Left ventricle myocardium inferior (tissue), 1 donor: ENCODE measurements around the gene LGSN. TPM values are rescaled to one million over a fixed set of nuclear protein-coding genes. Genes with fewer than 3 reads are reported as not detected.
"Not testable (repeated sequence)": the region's sequence is repeated elsewhere in the genome, so short reads cannot be mapped to it uniquely, and the experiment has no call there.

Experiments used
- DNase-seq: peaks from one replicate; pipeline ENCODE4 v3.0.0-alpha.2; 2020
- H3K27ac ChIP-seq: fragments of 200-600 bp; replicated peaks from 2 replicates; pipeline ENCODE4 v1.8.0; 2021
- H3K27me3 ChIP-seq: fragments of 200-600 bp; 2 replicates; pipeline ENCODE4 v1.8.0; 2021; ENCODE audit warnings: low read depth
- H3K36me3 ChIP-seq: fragments of 200-600 bp; 2 replicates; pipeline ENCODE4 v1.8.0; 2021
- H3K4me1 ChIP-seq: fragments of 200-600 bp; 2 replicates; pipeline ENCODE4 v1.8.0; 2021
- H3K4me3 ChIP-seq: fragments of 200-600 bp; 2 replicates; pipeline ENCODE4 v1.8.0; 2021; ENCODE audit warnings: mild to moderate bottlenecking, moderate library complexity
- H3K9me3 ChIP-seq: fragments of 200-600 bp; replicated peaks from 2 replicates; pipeline ENCODE4 v1.8.0; 2021
- intact Hi-C: fragments of 100-400 bp; cut with micrococcal nuclease; formaldehyde crosslinking; loops from one replicate; pipeline ENCODE4 v1.11.0; 2022
- total RNA-seq: library from RNA; stranded (reverse); fragmentation: NEBNext Ultra II Directional; extraction: Animal tissue kit (Norgen Biotek cat#: 25700); gene quantifications from one replicate; pipeline ENCODE4 v1.2.1, GENCODE V29; 2021
- TF ChIP-seq, protein P1 (sequence below): fragments of 200-600 bp; IDR thresholded peaks from 2 replicates; pipeline ENCODE4 v1.8.0; 2021; ENCODE audit warnings: antibody characterized with exemption, mild to moderate bottlenecking, borderline replicate concordance
- donor health status: DM: no; HTN: yes; CAD: no; lungs with severe emphysema.

The LGSN gene
- total RNA-seq, 1 donor from 2014 or later = not detected

DNA sequence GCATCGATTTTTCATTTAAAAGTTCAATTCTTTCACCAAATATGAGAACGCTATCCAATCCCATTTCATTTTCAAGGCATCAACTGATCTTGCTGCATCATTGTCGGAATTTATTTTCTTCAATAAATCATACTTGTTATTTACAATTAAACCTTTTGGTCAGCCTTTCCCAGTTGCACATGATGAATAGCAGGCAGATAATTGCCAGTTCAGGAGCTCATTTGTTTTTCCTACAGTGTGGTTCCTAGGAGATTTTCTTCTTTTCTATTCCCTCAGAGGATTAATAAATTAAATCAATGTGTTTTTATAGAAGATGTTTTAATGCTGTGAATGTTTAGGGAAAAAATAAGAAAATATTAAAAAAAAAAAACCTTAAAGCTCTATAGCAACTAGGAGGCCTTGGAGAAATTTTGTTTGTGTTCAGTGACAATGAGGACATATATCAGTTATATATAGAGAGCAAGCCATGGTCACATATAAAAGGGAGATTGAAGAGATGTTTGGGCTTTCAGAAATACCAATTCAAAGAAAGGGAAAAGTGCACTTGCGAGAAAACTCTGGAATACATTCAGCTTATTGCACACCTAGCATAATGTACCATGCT, 30.4 kb downstream of the LGSN start:
- no peaks in the 10 kb centered on the region for H3K27me3 ChIP-seq
- no peak overlapping the region for H3K27ac ChIP-seq
- no peaks in the 10 kb centered on the region for H3K36me3 ChIP-seq
- H3K4me3 ChIP-seq = no peak overlapping the region
- H3K4me1 ChIP-seq = no peaks in the 10 kb centered on the region
- TF ChIP-seq, protein P1, sequence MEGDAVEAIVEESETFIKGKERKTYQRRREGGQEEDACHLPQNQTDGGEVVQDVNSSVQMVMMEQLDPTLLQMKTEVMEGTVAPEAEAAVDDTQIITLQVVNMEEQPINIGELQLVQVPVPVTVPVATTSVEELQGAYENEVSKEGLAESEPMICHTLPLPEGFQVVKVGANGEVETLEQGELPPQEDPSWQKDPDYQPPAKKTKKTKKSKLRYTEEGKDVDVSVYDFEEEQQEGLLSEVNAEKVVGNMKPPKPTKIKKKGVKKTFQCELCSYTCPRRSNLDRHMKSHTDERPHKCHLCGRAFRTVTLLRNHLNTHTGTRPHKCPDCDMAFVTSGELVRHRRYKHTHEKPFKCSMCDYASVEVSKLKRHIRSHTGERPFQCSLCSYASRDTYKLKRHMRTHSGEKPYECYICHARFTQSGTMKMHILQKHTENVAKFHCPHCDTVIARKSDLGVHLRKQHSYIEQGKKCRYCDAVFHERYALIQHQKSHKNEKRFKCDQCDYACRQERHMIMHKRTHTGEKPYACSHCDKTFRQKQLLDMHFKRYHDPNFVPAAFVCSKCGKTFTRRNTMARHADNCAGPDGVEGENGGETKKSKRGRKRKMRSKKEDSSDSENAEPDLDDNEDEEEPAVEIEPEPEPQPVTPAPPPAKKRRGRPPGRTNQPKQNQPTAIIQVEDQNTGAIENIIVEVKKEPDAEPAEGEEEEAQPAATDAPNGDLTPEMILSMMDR = no peak
- H3K9me3 ChIP-seq = no peaks in the 10 kb centered on the region
- intact Hi-C loops = no loop called here
- DNase-seq = no peak

DNA sequence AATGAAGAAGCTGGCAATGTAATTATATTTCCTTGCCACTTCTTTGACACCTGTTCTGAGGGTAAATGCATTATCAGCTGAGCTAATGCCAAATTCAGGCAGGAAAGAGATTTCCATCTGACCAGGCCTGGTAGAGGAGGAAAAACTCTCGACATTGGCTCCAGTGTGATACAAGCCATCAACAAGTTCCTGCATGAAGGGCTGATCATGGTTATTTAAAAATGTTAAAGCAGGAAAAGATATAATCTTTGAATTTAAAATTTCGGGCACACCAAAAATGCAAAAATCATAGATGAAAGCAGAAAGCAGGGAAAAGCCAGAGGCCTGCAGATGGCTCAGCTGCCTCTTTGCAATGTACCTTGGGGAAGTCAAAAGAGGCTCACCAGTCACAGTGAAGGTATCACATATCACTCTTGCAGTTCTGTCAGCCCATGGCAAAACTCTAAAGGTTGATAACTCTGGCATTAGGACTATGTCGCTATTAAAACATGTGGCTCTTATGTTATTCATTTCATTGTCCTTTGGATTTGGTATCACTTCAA, 39.1 kb downstream of the LGSN start:
- TF ChIP-seq, protein P1 = no peak
- Histone ChIP-seq H3K27ac (no peak overlapping the region), H3K27me3 (peaks cover 4% of the 10 kb centered on the region), H3K4me3 (no peak overlapping the region), H3K36me3 (no peaks in the 10 kb centered on the region), H3K9me3 (no peaks in the 10 kb centered on the region), H3K4me1 (no peaks in the 10 kb centered on the region)
- intact Hi-C loops = no loop called here
- no peak for DNase-seq

DNA sequence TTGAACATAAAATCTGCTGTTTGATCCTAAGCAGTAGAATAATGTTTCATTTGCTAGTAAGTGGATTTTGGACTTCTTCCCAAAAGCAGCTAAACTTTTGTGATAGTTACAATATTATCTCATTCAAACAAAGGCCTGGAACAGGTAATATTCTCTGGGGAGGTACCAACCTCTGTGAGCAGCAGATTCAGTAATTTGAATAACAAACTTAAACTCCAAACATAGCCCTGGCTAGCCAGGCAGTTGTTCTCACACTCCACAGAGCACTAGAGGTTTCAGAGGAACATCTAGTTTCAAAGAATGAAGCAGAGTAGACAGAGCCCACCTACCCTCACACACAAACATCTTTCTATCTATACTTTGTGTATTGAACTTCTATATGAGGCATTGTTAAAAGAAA, 40.9 kb downstream of the LGSN start:
- intact Hi-C loops = no loop called here
- TF ChIP-seq, protein P1 = no peak
- Histone ChIP-seq H3K4me1 (no peaks in the 10 kb centered on the region), H3K27me3 (peaks cover 9% of the 10 kb centered on the region), H3K4me3 (no peak overlapping the region), H3K9me3 (no peaks in the 10 kb centered on the region), H3K36me3 (no peaks in the 10 kb centered on the region), H3K27ac (no peak overlapping the region)
- no peak for DNase-seq

DNA sequence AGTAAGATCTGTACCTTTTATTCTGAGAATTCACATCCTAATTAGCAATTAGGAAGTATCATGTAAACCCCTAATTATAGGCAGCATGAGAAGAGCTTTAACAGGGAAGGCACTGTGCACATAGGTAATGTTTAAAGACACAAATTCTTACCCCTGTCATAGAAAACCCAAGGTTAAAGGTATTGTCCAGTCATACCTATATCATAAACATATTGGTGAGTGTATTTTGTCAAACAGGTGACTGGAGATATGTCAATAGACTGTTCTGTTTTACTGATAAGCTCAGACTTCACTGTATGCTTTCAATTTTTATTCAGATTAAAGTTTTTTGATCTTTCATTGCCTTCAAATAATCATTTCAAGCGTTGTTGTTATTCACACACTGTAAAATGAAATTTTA, 43.8 kb downstream of the LGSN start:
- H3K36me3 ChIP-seq = no peaks in the 10 kb centered on the region
- H3K4me3 ChIP-seq = no peak overlapping the region
- H3K9me3 ChIP-seq = no peaks in the 10 kb centered on the region
- H3K4me1 ChIP-seq = no peaks in the 10 kb centered on the region
- intact Hi-C loops = no loop called here
- TF ChIP-seq, protein P1 = no peak
- no peak overlapping the region for H3K27ac ChIP-seq
- H3K27me3 ChIP-seq = peaks cover 6% of the 10 kb centered on the region
- DNase-seq = no peak

DNA sequence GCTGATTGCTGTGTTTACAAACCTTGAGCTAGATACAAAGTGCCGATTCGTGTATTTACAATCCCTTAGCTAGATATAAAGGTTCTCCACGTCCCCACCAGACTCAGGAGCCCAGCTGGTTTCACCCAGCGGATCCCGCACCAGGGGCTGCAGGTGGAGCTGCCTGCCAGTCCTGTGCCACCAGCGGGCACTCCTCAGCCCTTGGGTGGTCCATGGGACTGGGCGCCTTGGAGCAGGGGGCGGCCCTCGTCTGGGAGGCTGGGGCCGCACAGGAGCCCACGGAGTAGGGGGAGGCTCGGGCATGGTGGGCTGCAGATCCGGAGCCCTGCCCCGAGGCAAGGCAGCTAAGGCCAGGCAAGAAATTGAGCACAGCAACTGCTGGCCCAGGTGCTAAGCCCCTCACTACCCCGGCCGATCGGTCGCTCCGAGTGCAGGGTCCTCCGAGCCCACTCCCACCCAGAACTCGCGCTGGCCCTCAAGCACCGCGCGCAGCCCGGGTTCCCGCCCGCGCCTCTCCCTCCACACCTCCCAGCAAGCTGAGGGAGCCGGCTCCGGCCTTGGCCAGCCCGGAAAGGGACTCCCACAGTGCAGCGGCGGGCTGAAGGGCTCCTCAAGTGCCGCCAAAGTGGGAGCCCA, 44.9 kb downstream of the LGSN start:
- H3K4me3 ChIP-seq, H3K27ac ChIP-seq, H3K4me1 ChIP-seq, intact Hi-C loops, H3K36me3 ChIP-seq, H3K27me3 ChIP-seq, H3K9me3 ChIP-seq, DNase-seq: not testable (repeated sequence)

DNA sequence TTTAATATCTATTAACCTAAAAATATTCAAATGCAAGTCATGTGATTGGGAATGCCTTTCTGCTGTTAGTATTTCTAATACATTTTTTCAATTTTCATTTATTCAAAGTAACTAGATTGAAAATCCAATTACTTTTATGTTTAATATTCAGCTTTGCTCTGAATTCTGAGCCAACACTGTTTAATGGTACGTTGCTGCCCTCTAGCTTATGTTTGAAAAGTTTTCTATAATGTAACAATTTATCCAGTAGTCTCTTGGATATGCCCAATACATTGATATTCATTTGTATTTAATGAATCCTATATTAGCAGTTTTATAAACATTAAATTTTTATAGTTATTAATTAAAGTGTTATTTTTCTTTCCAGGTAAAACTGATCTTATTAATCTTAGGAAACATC, 47.4 kb downstream of the LGSN start:
- Histone ChIP-seq H3K4me3 (no peak overlapping the region), H3K27ac (no peak overlapping the region), H3K4me1 (no peaks in the 10 kb centered on the region), H3K9me3 (no peaks in the 10 kb centered on the region), H3K27me3 (peaks cover 6% of the 10 kb centered on the region), H3K36me3 (no peaks in the 10 kb centered on the region)
- DNase-seq = no peak
- TF ChIP-seq, protein P1 = no peak
- intact Hi-C loops = no loop called here
